Progenitor cell of endocrine pancreas (in vitro differentiated cells): ENCODE measurements around the gene MARK4. TPM values are rescaled to one million over a fixed set of nuclear protein-coding genes. Genes with fewer than 3 reads are reported as not detected.
A peak's percentile ranks its signal among the peaks of the same experiment; 100 is the strongest.
"Not testable (repeated sequence)": the region's sequence is repeated elsewhere in the genome, so short reads cannot be mapped to it uniquely, and the experiment has no call there.

ENCODE experiments used
- DNase-seq: peaks from one replicate; pipeline ENCODE4 v3.0.0; 2021; ENCODE audit warnings: low spot score; ENCODE audit not compliant: unreplicated experiment
- H3K27ac Mint-ChIP-seq: 2 replicates; pipeline ENCODE4 v1.8.0; 2021; ENCODE audit warnings: mild to moderate bottlenecking, moderate library complexity, mixed read lengths
- H3K27me3 Mint-ChIP-seq: 2 replicates; pipeline ENCODE4 v1.8.0; 2021; ENCODE audit warnings: mixed read lengths
- H3K36me3 Mint-ChIP-seq: 2 replicates; pipeline ENCODE4 v1.8.0; 2022; ENCODE audit warnings: mixed read lengths; ENCODE audit not compliant: insufficient read depth
- H3K4me1 Mint-ChIP-seq: 2 replicates; pipeline ENCODE4 v1.8.0; 2021; ENCODE audit warnings: low read depth, mixed read lengths
- H3K4me3 Mint-ChIP-seq: 2 replicates; pipeline ENCODE4 v1.8.0; 2021; ENCODE audit warnings: low read depth, mild to moderate bottlenecking, moderate library complexity, mixed read lengths
- H3K9me3 Mint-ChIP-seq: 2 replicates; pipeline ENCODE4 v1.8.0; 2021; ENCODE audit warnings: low read depth, mixed read lengths
- CTCF ChIP-seq: fragments of 200-600 bp; sonication (generic); IDR thresholded peaks from one replicate; pipeline ENCODE4 v1.5.0; 2021; ENCODE audit warnings: antibody characterized with exemption, mild to moderate bottlenecking; ENCODE audit not compliant: unreplicated experiment
- total RNA-seq: library from RNA; stranded (reverse); gene quantifications from 2 replicates; pipeline ENCODE4 v1.2.1, GENCODE V29; 2021

MARK4 gene
- total RNA-seq, 1 donor from 2014 or later: 60.4 TPM

DNA sequence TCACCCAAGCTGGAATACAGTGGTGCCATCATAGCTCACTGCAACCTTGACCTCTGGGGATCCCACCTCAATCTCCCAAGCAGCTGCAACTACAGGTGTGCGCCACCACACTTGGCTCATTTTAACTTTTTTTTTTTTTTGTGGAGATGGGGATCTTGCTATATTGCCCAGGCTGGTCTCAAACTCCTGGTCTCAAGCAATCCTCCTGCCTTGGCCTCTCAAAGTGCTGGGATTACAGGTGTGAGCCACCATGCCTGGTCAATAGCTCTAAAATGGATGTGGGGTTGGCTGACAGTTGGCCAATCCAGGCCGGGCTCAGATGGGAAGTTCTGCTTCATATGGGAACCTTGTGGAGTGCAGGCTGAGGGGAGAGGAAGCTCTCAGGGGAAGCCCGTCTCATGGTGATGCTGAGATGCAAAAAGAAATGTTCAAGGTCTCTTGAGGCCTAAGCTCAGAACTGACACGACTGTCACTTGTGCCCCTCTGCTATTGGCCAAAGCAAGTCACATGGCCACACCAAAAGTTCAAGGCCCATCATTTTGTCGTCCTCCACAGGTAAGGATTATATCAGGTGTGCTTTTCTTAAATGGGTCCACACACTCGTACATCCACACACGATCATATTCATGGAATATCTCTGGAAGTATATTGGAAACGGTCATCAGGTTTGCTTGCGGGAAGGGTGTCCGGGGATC, 82.7 kb downstream of the MARK4 start:
- H3K36me3 Mint-ChIP-seq: no peaks in the 10 kb centered on the region
- no peaks in the 10 kb centered on the region for H3K9me3 Mint-ChIP-seq

DNA sequence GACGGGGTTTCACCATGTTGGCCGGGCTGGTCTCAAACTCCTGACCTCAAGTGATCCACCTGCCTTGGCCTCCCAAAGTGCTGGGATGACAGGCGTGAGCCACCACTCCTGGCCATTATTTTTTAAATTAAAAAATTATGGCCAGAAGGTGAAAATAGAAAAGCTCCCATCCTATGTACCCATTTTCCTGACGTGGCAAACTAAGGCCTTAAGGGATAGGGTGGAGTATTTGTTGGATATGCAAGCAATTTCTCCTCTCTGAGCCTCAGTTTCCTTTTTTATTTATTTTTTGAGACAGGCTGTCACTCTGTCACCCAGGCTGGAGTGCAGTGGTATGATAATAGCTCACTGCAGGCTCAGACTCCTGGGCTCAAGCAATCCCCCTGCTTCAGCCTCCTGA, 83.8 kb downstream of the MARK4 start:
- H3K4me1 Mint-ChIP-seq, DNase-seq, H3K4me3 Mint-ChIP-seq, H3K27ac Mint-ChIP-seq, H3K36me3 Mint-ChIP-seq, H3K9me3 Mint-ChIP-seq: not testable (repeated sequence)
- peaks cover 14% of the 10 kb centered on the region for H3K27me3 Mint-ChIP-seq

More for the DNA sequence above, 82.7 kb downstream of the MARK4 start:
- no peak for DNase-seq
- TF ChIP-seq CTCF: no peak
- H3K4me3 Mint-ChIP-seq: no peak overlapping the region
- H3K27me3 Mint-ChIP-seq: peaks cover 11% of the 10 kb centered on the region
- no peaks in the 10 kb centered on the region for H3K4me1 Mint-ChIP-seq
- H3K27ac Mint-ChIP-seq: no peak overlapping the region

DNA sequence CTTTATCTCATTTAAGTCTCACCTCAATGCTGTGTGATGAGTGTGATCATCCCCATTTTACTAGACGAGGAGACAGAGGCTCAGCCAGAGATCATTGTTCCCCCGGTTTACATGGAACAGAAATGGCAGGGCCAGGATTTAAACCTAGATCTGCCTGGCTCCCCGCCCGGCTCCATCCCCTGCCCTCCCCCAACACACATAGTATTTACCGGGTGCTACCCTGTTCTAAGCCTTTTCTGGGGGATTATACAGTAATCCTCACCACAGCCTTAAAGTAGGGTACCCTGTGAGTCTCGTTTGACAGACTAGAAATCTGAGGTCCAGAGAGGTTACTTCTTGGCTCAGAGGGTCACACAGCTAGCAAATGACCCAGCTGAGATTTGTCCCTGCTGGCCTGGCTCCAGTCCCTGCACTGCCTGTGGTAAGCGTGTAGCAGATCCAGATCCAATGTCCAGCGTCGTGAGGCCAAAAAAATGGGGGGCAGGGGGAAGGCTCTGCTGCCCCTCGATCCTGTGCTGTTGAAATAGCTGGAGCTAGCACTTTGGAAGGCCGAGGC, 85.7 kb downstream of the MARK4 start:
- H3K27ac Mint-ChIP-seq: no peak overlapping the region
- no peaks in the 10 kb centered on the region for H3K36me3 Mint-ChIP-seq
- H3K9me3 Mint-ChIP-seq: no peaks in the 10 kb centered on the region
- TF ChIP-seq CTCF: no peak
- peaks cover 20% of the 10 kb centered on the region for H3K27me3 Mint-ChIP-seq
- DNase-seq: no peak
- H3K4me1 Mint-ChIP-seq: peaks cover 2% of the 10 kb centered on the region
- no peak overlapping the region for H3K4me3 Mint-ChIP-seq

GRCh38 chr19:45339629-45340028, 88.6 kb downstream of the MARK4 start:
- Mint-ChIP-seq H3K4me1 (peaks cover 2% of the 10 kb centered on the region), H3K27me3 (peaks cover 28% of the 10 kb centered on the region), H3K9me3 (no peaks in the 10 kb centered on the region), H3K27ac (no peak overlapping the region), H3K4me3 (peak overlapping the region; percentile 45), H3K36me3 (no peaks in the 10 kb centered on the region)
- TF ChIP-seq CTCF: no peak
- no peak for DNase-seq

DNA sequence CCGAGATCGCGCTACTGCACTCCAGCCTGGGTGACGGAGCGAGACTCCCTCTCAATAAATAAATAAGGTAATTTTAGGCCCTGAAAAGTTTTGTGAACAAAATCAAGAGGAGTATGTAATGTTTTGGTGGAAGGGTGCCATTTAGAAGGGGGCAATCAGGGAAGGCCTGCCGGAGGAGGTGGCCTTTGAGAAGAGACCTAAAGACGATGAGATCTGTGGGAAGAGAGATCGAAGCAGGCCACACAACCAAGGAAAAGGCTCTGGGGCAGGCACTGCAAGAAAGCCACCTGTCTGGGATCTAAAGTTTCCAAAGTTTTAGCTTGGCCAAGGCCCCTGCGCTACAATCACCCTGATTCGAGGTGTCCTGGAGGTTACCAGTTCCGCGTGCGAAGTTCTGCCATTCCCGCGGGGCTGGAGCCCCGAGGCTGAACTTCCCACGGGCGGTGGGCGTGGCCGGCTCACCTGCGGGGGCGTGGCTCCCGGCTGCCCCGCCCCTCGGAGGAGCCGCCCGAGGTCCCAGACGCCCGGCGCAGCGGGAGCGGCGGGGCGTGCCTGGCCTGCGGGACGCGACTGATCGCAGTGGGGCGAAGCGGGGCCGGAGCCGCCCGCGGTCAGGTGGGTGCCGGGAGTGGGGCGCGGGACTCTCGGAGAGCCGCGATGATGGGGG, 89.3 kb downstream of the MARK4 start, which contains the start of gene KLC3:
TSS of gene KLC3 (plus strand) at position 519 of the 667 bp plus-strand sequence. CDS start 4,792 bp downstream, outside the sequence.
- no peak for TF ChIP-seq CTCF
- peak; percentile 57 for DNase-seq
- H3K9me3 Mint-ChIP-seq: no peaks in the 10 kb centered on the region
- peaks cover 31% of the 10 kb centered on the region for H3K27me3 Mint-ChIP-seq
- H3K36me3 Mint-ChIP-seq: no peaks in the 10 kb centered on the region
- H3K27ac Mint-ChIP-seq: no peak within 1 kb of the TSS
- H3K4me1 Mint-ChIP-seq: peaks cover 3% of the 10 kb centered on the region
- peak within 1 kb of the TSS; percentile 45 for H3K4me3 Mint-ChIP-seq
